GM18505 (cell line): ENCODE measurements around the gene ZNF585A.
"Not testable (repeated sequence)": the region's sequence is repeated elsewhere in the genome, so short reads cannot be mapped to it uniquely, and the experiment has no call there.

Experiments used
- ATAC-seq: cut with Tn5 transposase; IDR thresholded peaks from one replicate; pipeline ENCODE4 v1.9.1; 2021; ENCODE audit not compliant: unreplicated experiment
- POLR2A ChIP-seq: IDR thresholded peaks from 4 replicates; pipeline ENCODE4 v1.6.1; 2011; ENCODE audit warnings: borderline replicate concordance; ENCODE audit not compliant: insufficient read depth, insufficient read length; ENCODE audit errors: extremely low read depth

The ZNF585A gene

GRCh38 chr19:37128821-37129177 is 43.7 kb downstream of the ZNF585A start:
- no peak for TF ChIP-seq POLR2A
- no peak for ATAC-seq

GRCh38 chr19:37127999-37128820 is 44.3 kb downstream of the ZNF585A start:
- no peak for TF ChIP-seq POLR2A
- ATAC-seq, result no peak

GRCh38 chr19:37122093-37122492 is 50.4 kb downstream of the ZNF585A start:
- not testable (repeated sequence) for ATAC-seq

DNA sequence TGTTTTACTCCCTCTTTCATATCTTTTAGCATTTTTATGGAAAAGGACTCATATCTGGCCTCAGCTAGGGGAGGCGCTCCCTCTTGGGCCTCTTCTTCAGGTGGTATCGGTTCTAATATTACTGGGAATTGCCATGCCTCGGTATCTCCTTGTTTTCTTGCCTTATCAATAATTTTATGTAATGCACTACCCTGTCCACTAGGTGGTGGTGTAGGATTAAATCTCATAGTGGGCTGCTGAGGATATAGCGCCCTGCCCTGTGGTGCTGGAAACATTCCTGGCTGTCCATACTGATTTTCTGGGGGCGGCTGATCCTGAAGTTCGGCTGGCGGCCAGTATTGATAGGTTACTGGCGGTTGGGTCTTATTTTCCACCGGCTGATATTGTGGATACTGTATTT is 58.5 kb downstream of the ZNF585A start:
- no peak for TF ChIP-seq POLR2A
- ATAC-seq, result no peak

GRCh38 chr19:37111753-37112152 is 60.7 kb downstream of the ZNF585A start:
- ATAC-seq, result not testable (repeated sequence)

- ATAC-seq, result not testable (repeated sequence)
Measured at GRCh38 chr19:37104135-37104534, 68.4 kb downstream of the ZNF585A start.

GRCh38 chr19:37098570-37098969 is 73.9 kb downstream of the ZNF585A start:
- no peak for ATAC-seq
- no peak for TF ChIP-seq POLR2A

- TF ChIP-seq POLR2A, result no peak
- ATAC-seq, result no peak
Measured at GRCh38 chr19:37095859-37096258, 76.6 kb downstream of the ZNF585A start.
